Type B pancreatic cell (in vitro differentiated cells): Measurements from ENCODE around the gene PRDM16. TPM values are rescaled to one million over a fixed set of nuclear protein-coding genes. Genes with fewer than 3 reads are reported as not detected.

Experiments
- DNase-seq: peaks from one replicate; pipeline ENCODE4 v3.0.0; 2021; ENCODE audit warnings: mixed read lengths; ENCODE audit not compliant: unreplicated experiment; ENCODE audit errors: extremely low spot score
- H3K27ac Mint-ChIP-seq: 2 replicates; pipeline ENCODE4 v1.8.0; 2021; ENCODE audit warnings: mild to moderate bottlenecking, mixed read lengths
- H3K27me3 Mint-ChIP-seq: 2 replicates; pipeline ENCODE4 v1.8.0; 2021; ENCODE audit warnings: mixed read lengths
- H3K36me3 Mint-ChIP-seq: 2 replicates; pipeline ENCODE4 v1.8.0; 2021; ENCODE audit warnings: mixed read lengths
- H3K4me1 Mint-ChIP-seq: one replicate; pipeline ENCODE4 v1.8.0; 2021; ENCODE audit warnings: mixed read lengths; ENCODE audit not compliant: unreplicated experiment
- H3K4me3 Mint-ChIP-seq: 2 replicates; pipeline ENCODE4 v1.8.0; 2021; ENCODE audit warnings: mild to moderate bottlenecking, mixed read lengths
- H3K9me3 Mint-ChIP-seq: 2 replicates; pipeline ENCODE4 v1.8.0; 2021; ENCODE audit warnings: mixed read lengths
- total RNA-seq: library from RNA; stranded (reverse); gene quantifications from 2 replicates; pipeline ENCODE4 v1.2.1, GENCODE V29; 2021; ENCODE audit warnings: low replicate concordance
- TF ChIP-seq, protein P1 (sequence below): fragments of 200-600 bp; sonication (generic); conservative IDR thresholded peaks from 2 replicates; pipeline ENCODE4 v1.5.0; 2021; ENCODE audit warnings: antibody characterized with exemption, mild to moderate bottlenecking

PRDM16 gene
- total RNA-seq, 1 donor from 2014 or later: 23.6 TPM

DNA sequence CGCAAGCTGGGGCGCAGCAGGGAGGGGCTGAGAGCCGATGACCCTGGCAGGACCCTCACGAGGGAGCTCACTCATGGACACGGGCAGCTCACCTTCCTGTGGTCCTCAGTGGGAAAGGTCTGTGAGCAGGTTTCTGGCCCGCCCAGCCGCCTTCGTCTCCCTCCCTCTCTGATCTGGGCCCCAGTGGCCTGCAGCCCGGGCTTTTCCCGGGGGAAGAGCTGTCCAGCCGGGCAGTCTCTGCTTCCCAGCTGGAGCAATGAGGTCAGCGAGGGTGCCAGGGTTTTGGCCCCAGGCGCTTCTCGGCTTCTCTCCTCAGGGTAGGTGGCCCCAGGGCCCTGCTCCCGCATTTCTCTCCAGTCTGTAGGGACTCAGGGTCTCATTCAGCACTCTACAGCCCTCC lies 363.3 kb downstream of the PRDM16 start:
- no peak overlapping the region for H3K27ac Mint-ChIP-seq

DNA sequence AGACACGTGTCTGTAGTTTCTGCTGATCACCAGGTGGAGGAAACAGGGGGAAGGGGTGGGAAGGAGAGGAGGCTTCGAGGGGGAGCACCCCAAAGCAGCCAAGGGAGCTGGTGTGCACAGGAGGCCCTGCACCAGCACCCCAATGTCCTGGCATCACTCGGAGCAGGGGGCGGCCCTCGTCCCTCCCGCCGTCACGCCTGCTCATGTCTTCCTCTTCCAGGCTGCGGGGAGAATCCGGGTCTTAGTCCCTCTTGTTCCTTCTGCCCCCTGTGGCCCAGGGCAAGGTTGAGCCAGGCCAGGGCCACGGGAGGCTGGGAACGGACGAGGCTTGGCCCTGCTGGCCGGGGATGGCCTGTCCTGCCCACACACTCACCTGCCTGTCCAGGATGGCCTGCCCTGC lies 364.1 kb downstream of the PRDM16 start:
- TF ChIP-seq, protein P1, sequence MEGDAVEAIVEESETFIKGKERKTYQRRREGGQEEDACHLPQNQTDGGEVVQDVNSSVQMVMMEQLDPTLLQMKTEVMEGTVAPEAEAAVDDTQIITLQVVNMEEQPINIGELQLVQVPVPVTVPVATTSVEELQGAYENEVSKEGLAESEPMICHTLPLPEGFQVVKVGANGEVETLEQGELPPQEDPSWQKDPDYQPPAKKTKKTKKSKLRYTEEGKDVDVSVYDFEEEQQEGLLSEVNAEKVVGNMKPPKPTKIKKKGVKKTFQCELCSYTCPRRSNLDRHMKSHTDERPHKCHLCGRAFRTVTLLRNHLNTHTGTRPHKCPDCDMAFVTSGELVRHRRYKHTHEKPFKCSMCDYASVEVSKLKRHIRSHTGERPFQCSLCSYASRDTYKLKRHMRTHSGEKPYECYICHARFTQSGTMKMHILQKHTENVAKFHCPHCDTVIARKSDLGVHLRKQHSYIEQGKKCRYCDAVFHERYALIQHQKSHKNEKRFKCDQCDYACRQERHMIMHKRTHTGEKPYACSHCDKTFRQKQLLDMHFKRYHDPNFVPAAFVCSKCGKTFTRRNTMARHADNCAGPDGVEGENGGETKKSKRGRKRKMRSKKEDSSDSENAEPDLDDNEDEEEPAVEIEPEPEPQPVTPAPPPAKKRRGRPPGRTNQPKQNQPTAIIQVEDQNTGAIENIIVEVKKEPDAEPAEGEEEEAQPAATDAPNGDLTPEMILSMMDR: no peak
- DNase-seq: no peak
- H3K9me3 Mint-ChIP-seq: no peaks in the 10 kb centered on the region

More for the DNA sequence above, 363.3 kb downstream of the PRDM16 start:
- no peaks in the 10 kb centered on the region for H3K9me3 Mint-ChIP-seq
- peaks cover 5% of the 10 kb centered on the region for H3K4me1 Mint-ChIP-seq
- TF ChIP-seq, protein P1: no peak
- no peaks in the 10 kb centered on the region for H3K36me3 Mint-ChIP-seq
- DNase-seq: no peak
- H3K27me3 Mint-ChIP-seq: no peaks in the 10 kb centered on the region
- no peak overlapping the region for H3K4me3 Mint-ChIP-seq

GRCh38 chr1:3433596-3434320 lies 364.8 kb downstream of the PRDM16 start:
- Mint-ChIP-seq H3K4me1 (peaks cover 5% of the 10 kb centered on the region), H3K27ac (no peak overlapping the region), H3K4me3 (no peak overlapping the region), H3K9me3 (no peaks in the 10 kb centered on the region), H3K27me3 (no peaks in the 10 kb centered on the region), H3K36me3 (no peaks in the 10 kb centered on the region)
- no peak for DNase-seq
- TF ChIP-seq, protein P1: no peak

More for the DNA sequence above, 364.1 kb downstream of the PRDM16 start:
- H3K27ac Mint-ChIP-seq: no peak overlapping the region
- no peaks in the 10 kb centered on the region for H3K36me3 Mint-ChIP-seq
- no peak overlapping the region for H3K4me3 Mint-ChIP-seq
- H3K4me1 Mint-ChIP-seq: peaks cover 5% of the 10 kb centered on the region
- H3K27me3 Mint-ChIP-seq: no peaks in the 10 kb centered on the region

- H3K27me3 Mint-ChIP-seq: no peaks in the 10 kb centered on the region
- no peaks in the 10 kb centered on the region for H3K9me3 Mint-ChIP-seq
- TF ChIP-seq, protein P1: no peak
Observed at GRCh38 chr1:3434406-3435110, 365.6 kb downstream of the PRDM16 start.

DNA sequence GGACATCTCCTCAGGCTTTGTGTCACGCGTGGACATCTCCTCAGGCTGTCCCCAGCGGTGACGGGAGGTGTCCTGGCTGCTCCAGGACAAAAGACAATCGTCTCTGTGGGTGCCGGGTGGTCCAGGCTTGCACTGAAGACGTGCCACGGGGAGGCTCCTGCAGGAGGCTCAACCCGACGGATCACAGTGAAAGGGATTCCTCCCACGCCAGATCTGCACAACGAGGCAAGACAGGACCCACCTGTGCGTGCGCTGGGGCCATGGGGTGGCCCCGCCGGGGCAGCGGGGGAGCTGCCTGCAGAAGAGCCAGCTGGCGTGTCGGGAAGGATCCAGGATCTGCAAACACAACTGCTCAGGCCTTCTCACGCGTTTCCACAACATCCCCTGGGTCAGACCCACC lies 366.7 kb downstream of the PRDM16 start:
- no peak overlapping the region for H3K4me3 Mint-ChIP-seq
- no peak overlapping the region for H3K27ac Mint-ChIP-seq
- no peaks in the 10 kb centered on the region for H3K27me3 Mint-ChIP-seq
- no peaks in the 10 kb centered on the region for H3K36me3 Mint-ChIP-seq
- no peaks in the 10 kb centered on the region for H3K9me3 Mint-ChIP-seq
- no peak for DNase-seq
- TF ChIP-seq, protein P1: no peak
- peaks cover 12% of the 10 kb centered on the region for H3K4me1 Mint-ChIP-seq

More at GRCh38 chr1:3434406-3435110, 365.6 kb downstream of the PRDM16 start:
- no peaks in the 10 kb centered on the region for H3K36me3 Mint-ChIP-seq
- no peak overlapping the region for H3K27ac Mint-ChIP-seq
- DNase-seq: no peak
- H3K4me3 Mint-ChIP-seq: no peak overlapping the region
- H3K4me1 Mint-ChIP-seq: peaks cover 5% of the 10 kb centered on the region
